ENCODE data around the gene RAB6B.

RAB6B gene

GRCh38 chr3:133931084-133931483, 35.4 kb upstream of the RAB6B start:
- DNase-seq (ENCODE audit: low read depth in 1 of 2, low spot score in 1 of 2) = no peak

GRCh38 chr3:133930341-133930933, 34.8 kb upstream of the RAB6B start:
- DNase-seq (ENCODE audit: low read depth in 1 of 2, low spot score in 1 of 2) = no peak

GRCh38 chr3:133928903-133929607, 33.4 kb upstream of the RAB6B start:
- no peak for DNase-seq (ENCODE audit: low read depth in 1 of 2, low spot score in 1 of 2)

- DNase-seq (ENCODE audit: low read depth in 1 of 2, low spot score in 1 of 2) = no peak
Measured at GRCh38 chr3:133928136-133928893, 32.6 kb upstream of the RAB6B start.

GRCh38 chr3:133927540-133928066, 31.9 kb upstream of the RAB6B start:
- peak; percentile 61 to 72 for DNase-seq (ENCODE audit: low read depth in 1 of 2, low spot score in 1 of 2)

- no peak for DNase-seq (ENCODE audit: low read depth in 1 of 2, low spot score in 1 of 2)
Measured at GRCh38 chr3:133926736-133927539, 31.3 kb upstream of the RAB6B start.

GRCh38 chr3:133925960-133926735, 30.5 kb upstream of the RAB6B start:
- no peak for DNase-seq (ENCODE audit: low read depth in 1 of 2, low spot score in 1 of 2)

GRCh38 chr3:133924041-133924440, 28.4 kb upstream of the RAB6B start:
- no peak for DNase-seq (ENCODE audit: low read depth in 1 of 2, low spot score in 1 of 2)

GRCh38 chr3:133921592-133921991, 25.9 kb upstream of the RAB6B start:
- DNase-seq (ENCODE audit: low read depth in 1 of 2, low spot score in 1 of 2) = no peak

- DNase-seq (ENCODE audit: low read depth in 1 of 2, low spot score in 1 of 2) = no peak
Measured at GRCh38 chr3:133917144-133917543, 21.5 kb upstream of the RAB6B start.

GRCh38 chr3:133915685-133916658, 20.3 kb upstream of the RAB6B start:
- no peak for DNase-seq (ENCODE audit: low read depth in 1 of 2, low spot score in 1 of 2)

GRCh38 chr3:133914839-133915600, 19.3 kb upstream of the RAB6B start:
- no peak for DNase-seq (ENCODE audit: low read depth in 1 of 2, low spot score in 1 of 2)

- no peak for DNase-seq (ENCODE audit: low read depth in 1 of 2, low spot score in 1 of 2)
Measured at GRCh38 chr3:133910422-133910821, 14.7 kb upstream of the RAB6B start.

GRCh38 chr3:133905376-133905775, 9.7 kb upstream of the RAB6B start:
- DNase-seq (ENCODE audit: low read depth in 1 of 2, low spot score in 1 of 2) = no peak

GRCh38 chr3:133901847-133902246, 6.2 kb upstream of the RAB6B start:
- DNase-seq (ENCODE audit: low read depth in 1 of 2, low spot score in 1 of 2) = no peak

GRCh38 chr3:133901083-133901482, 5.4 kb upstream of the RAB6B start:
- DNase-seq (ENCODE audit: low read depth in 1 of 2, low spot score in 1 of 2) = no peak

GRCh38 chr3:133899311-133899710, 3.6 kb upstream of the RAB6B start:
- DNase-seq (ENCODE audit: low read depth in 1 of 2, low spot score in 1 of 2) = no peak

- DNase-seq (ENCODE audit: low read depth in 1 of 2, low spot score in 1 of 2) = no peak
Measured at GRCh38 chr3:133897547-133897946, 1.9 kb upstream of the RAB6B start.

All from stimulated activated CD4-positive, alpha-beta T cell treated with anti-CD3 and anti-CD28 coated beads, Interleukin-15, amount 100 ng/mL, for 1 hour (primary cell).